ENCODE measurements around the gene OBP2B.

DNA sequence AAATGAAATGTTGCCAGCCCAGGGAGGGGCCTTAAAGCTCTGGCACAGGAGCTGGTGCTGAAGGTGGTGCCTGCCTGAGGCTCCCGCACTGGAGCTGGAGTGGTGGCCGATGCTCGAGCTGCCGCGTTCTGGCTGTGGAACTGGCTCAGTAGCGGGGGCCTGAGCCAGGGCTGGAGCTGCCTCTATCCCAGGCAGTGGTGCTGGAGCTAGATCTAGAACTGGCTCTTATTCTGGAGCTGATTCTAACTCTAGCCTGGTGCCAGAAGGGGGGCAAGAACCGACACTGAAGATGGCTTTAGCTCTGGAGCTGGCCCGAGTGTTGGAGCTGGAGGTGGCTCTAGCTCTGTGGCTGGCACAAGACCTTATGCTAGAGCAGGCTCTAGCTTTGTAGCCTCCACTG lies 19.2 kb downstream of the OBP2B start:
- no peak for TF ChIP-seq POLR2AphosphoS5 (IDR thresholded peaks at IDR 0.05; ENCODE audit: insufficient read depth in 1 of 2, low read depth in 1 of 2)
- TF ChIP-seq CTCF (IDR thresholded peaks at IDR 0.05): no peak

Measured in vagina (tissue), 2 donors.